Muscle of arm (tissue), 12 donors: ENCODE measurements around the gene ZNF695. TPM values are rescaled to one million over a fixed set of nuclear protein-coding genes. Genes with fewer than 3 reads are reported as not detected.

Source experiments
- DNase-seq: peaks from one replicate; pipeline ENCODE4 v3.0.0-alpha.2; 2013
- polyA plus RNA-seq, 12 donors: library from polyadenylated mRNA; unstranded; fragments of 120-200 nt; gene quantifications; one replicate each; pipeline ENCODE4 v1.2.1, GENCODE V29; 2013; ENCODE audit not compliant: insufficient read length in 12 of 12

The ZNF695 gene
- polyA plus RNA-seq, 12 donors, result 0.51 to 3.7 (median 1.3) TPM; not detected in 2

- DNase-seq, result no peak
Measured at GRCh38 chr1:246966502-246966901, 41.4 kb downstream of the ZNF695 start.

DNA sequence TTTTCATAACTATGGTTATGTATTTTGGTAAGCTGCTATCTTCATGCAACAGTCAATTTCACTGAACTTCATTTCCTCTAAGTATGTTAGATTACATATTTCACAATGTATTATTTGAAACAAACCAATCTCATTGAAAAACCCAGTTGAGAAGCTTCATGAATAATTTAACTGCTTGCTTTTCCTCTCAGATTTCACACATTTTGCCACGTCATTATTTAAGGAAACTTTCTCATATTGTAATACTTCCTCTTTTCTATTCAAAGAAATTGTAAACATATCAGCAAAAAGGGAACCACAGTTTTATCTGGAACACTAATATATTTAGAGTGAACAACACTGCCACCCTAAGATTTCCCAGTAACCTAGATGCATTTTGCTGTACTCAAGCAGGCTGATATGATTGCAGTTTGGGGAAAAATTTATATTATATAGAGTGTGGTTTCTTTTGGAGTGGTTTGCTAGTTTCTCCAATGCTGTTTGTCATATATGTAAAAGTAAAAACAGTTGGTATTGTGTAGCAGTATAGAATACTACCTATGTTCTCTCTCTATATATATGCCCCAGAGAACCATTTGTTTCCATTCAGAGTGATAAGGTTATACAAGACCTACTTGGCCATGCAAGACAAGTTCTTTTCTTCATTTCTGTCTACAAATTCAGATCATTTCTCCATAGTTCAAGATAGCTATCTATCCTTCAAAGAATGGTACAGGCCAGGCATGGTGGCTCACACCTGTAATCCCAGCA, 47.7 kb downstream of the ZNF695 start:
- DNase-seq, result peak; percentile 4

DNA sequence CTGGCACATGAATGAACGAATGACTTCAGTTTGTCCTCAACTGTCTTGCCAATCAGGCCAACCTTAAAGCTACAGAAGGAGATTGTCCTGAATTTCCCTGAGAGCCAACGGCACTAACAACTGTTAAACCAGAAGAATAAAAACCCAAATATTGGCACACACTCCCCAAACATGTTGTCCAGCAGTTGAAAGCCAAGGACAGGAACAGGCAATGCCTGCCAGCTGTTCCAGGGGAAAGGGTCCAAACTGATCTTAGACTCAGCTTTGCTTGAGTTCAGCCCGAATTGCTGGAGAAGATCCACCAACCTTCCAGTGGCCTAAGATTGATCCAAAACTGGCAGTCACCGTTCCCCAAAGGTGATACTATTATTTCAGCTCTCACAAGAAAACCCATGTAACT, 53.7 kb downstream of the ZNF695 start:
- peak; percentile 7 for DNase-seq

DNA sequence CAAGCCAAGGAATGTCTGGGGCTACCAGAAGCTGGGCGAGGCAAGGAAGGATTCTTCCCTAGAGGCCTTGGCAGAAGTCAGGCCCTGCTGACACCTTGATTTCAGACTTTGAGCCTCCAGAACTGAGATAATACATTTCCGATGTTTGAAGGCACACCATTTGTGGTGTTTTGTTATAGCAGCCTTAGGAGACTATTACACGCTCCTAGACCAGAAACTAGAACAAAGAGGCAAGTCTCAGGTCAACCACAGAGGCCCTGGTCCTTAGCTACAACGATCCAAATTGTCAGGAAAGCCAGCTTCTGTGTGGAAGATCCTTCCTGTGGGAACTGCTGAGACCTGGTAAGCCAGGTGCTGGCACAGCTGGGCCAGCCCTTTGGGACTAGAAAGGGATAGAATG, 56.4 kb downstream of the ZNF695 start:
- no peak for DNase-seq

- no peak for DNase-seq
Measured at GRCh38 chr1:246949956-246950355, 57.9 kb downstream of the ZNF695 start.

DNA sequence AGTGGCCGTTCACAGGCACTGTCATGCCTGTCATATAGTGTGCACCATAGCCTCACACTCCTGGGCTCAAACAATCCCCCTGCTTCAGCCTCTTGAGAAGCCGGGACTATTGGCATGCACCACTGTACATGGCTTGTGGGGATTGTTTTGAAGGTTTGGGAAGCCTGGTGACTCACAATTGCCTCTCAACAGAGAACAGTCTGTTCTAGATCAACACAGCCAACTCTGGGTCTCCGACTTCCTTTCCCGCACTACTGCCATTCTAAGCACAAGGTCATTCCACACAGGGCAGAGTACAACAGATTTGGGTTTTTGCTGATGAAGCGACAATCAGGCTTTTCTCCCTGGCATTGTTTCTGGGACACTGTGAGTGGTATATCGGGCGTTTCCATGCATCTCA, 60.6 kb downstream of the ZNF695 start:
- DNase-seq, result no peak

GRCh38 chr1:246946366-246946765, 61.5 kb downstream of the ZNF695 start:
- no peak for DNase-seq

Other genes with a start within 250 kb of the ZNF695 start
- 10 to 100 TPM in 11 of 12 donors, not detected in 1; 22.2 to 52.8 (median 34.5) TPM for gene AHCTF1, start 76.1 kb downstream of the ZNF695 start, polyA plus RNA-seq
- gene ZNF670, start 70.8 kb upstream of the ZNF695 start, polyA plus RNA-seq, result 1 to 10 TPM in 10 of 12 donors, not detected in 2; 2.7 to 5.1 (median 3.0) TPM
- gene ZNF669, start 96.3 kb upstream of the ZNF695 start, polyA plus RNA-seq, result 1 to 10 TPM in 11 of 12 donors, not detected in 1; 5.6 to 9.6 (median 7.0) TPM
- 10 to 100 TPM in 3 of 12 donors, 1 to 10 TPM in 8, not detected in 1; 4.7 to 12.3 (median 6.2) TPM for gene ZNF124, start 164.0 kb upstream of the ZNF695 start, polyA plus RNA-seq
- under 1 TPM in 1 of 12 donors, not detected in 11; 0.19 TPM for gene VN1R5, start 248.0 kb upstream of the ZNF695 start, polyA plus RNA-seq